Adrenal gland (tissue), 12 donors: ENCODE results near the gene OR4F6. TPM values are rescaled to one million over a fixed set of nuclear protein-coding genes. Genes with fewer than 3 reads are reported as not detected.

Source experiments
- DNase-seq, 7 donors: peaks; one replicate each; pipeline ENCODE4 v3.0.0-alpha.2; 2019 to 2020
- H3K27ac ChIP-seq, 5 donors: fragments of 200-600 bp; sonication (generic) in 4 of 5; 1 replicate in 3 of 5; 2 replicates in 2 of 5; pipeline versions ENCODE4 v1.5.1 to v1.8.0; 2016 to 2020; ENCODE audit warnings: mild to moderate bottlenecking in 1 of 5
- H3K27me3 ChIP-seq: fragments of 200-600 bp; 2 replicates; pipeline ENCODE4 v1.8.0; 2021
- H3K36me3 ChIP-seq, 2 donors: fragments of 200-600 bp; replicated peaks in 1 of 2; 1 replicate in 1 of 2; 2 replicates in 1 of 2; pipeline versions ENCODE4 v1.5.1 to v1.8.0; 2018 to 2022
- H3K4me1 ChIP-seq, 2 donors: fragments of 200-600 bp; replicated peaks in 1 of 2; 1 replicate in 1 of 2; 2 replicates in 1 of 2; pipeline versions ENCODE4 v1.5.1 to v1.8.0; 2018 to 2021
- H3K4me3 ChIP-seq, 4 donors: fragments of 200-600 bp; sonication (generic) in 3 of 4; one replicate each; pipeline ENCODE4 v1.5.1; 2016 to 2018
- H3K9me3 ChIP-seq, 3 donors: fragments of 200-600 bp; sonication (generic) in 1 of 3; replicated peaks in 1 of 3; 1 replicate in 2 of 3; 2 replicates in 1 of 3; pipeline versions ENCODE4 v1.5.1 to v1.8.0; 2016 to 2021
- POLR2A ChIP-seq, 2 donors: fragments of 450-650 bp; IDR thresholded peaks; one replicate each; pipeline ENCODE4 v1.6.1; 2017; ENCODE audit warnings: antibody characterized with exemption in 2 of 2, mild to moderate bottlenecking in 2 of 2, moderate library complexity in 1 of 2
- WGBS, 4 donors: extraction: QIAGEN DNeasy Blood & Tissue Kit in 2 of 4; methylation state at CpG; one replicate each; pipeline versions ENCODE4 v1.1.5 to v1.1.7; 2013 to 2017; 5-methylcytosine and 5-hydroxymethylcytosine counted together
- intact Hi-C, 2 donors: fragments of 100-400 bp; cut with DNase I; formaldehyde crosslinking; loops; one replicate each; pipeline versions ENCODE4 v1.14.1 to v1.15.0; 2022 to 2023
- polyA plus RNA-seq, 3 donors: library from polyadenylated mRNA; stranded (reverse); fragments of 200-250 nt in 2 of 3; fragments of 350-450 nt in 1 of 3; fragmentation: Illumina TruSeq in 1 of 3; extraction: RNeasy Lipid Tissue Mini Kit (QIAGEN cat#74804) in 1 of 3; gene quantifications; one replicate each; pipeline ENCODE4 v1.2.3, GENCODE V29; 2013 to 2014
- total RNA-seq, 9 donors: library from RNA; depleted of rRNA in 4 of 9; stranded (reverse); fragments of >200 nt in 4 of 9; fragments of 120-200 nt in 1 of 9; fragmentation: NEBNext Ultra II Directional in 1 of 9; extraction: Animal tissue kit (Norgen Biotek cat#: 25700) in 1 of 9; gene quantifications; one replicate each; pipeline versions ENCODE4 v1.1.0 to v1.2.4, GENCODE V29; 2013 to 2023
- TF ChIP-seq, protein P1 (sequence below), 6 experiments: fragments of 450-650 bp in 4 of 6; fragments of 200-600 bp in 2 of 6; sonication (generic) in 1 of 6; IDR thresholded peaks; 1 replicate in 5 of 6; 2 replicates in 1 of 6; pipeline versions ENCODE4 v1.5.1 to v1.8.0; 2016 to 2021; ENCODE audit warnings: antibody characterized with exemption in 6 of 6, mild to moderate bottlenecking in 2 of 6, moderate library complexity in 1 of 6
- donor health status: healthy with polysubstance abuse.
- donor health status: Bipolar disorder and iron deficiency.
- donor health status: DM: yes; HTN: yes; CAD: no.
- donor health status: DM: no; HTN: no; CAD: no.
- donor health status: DM: no; HTN: no; CAD: no.
- donor health status: DM: yes; HTN: yes; CAD: no.

Gene OR4F6
- total and polyA plus RNA-seq, 12 donors, result not detected

DNA sequence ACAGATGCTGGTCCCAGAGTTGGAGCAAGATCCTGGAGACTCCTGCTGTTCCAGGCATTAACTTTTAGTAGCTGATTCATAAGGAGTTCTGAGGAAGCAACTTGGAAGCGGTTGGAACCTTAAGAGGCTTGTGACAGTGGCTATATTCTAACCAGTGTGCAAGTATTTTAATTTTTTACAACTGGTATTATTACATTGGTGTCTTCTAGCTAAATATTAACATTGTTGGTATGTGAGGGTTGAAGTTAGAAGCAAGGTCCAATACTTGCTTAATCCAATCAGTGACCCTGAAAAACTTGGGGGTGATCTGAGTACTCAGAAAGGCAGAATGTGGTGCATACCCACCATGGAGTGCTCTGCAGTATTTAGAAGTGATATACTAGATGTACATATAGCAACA lies 7.1 kb downstream of the OR4F6 start:
- TF ChIP-seq, protein P1, sequence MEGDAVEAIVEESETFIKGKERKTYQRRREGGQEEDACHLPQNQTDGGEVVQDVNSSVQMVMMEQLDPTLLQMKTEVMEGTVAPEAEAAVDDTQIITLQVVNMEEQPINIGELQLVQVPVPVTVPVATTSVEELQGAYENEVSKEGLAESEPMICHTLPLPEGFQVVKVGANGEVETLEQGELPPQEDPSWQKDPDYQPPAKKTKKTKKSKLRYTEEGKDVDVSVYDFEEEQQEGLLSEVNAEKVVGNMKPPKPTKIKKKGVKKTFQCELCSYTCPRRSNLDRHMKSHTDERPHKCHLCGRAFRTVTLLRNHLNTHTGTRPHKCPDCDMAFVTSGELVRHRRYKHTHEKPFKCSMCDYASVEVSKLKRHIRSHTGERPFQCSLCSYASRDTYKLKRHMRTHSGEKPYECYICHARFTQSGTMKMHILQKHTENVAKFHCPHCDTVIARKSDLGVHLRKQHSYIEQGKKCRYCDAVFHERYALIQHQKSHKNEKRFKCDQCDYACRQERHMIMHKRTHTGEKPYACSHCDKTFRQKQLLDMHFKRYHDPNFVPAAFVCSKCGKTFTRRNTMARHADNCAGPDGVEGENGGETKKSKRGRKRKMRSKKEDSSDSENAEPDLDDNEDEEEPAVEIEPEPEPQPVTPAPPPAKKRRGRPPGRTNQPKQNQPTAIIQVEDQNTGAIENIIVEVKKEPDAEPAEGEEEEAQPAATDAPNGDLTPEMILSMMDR (IDR thresholded peaks at IDR 0.05), result no peak
- TF ChIP-seq POLR2A (IDR thresholded peaks at IDR 0.05), result no peak
- WGBS, 4 donors, result 76 to 87% (median 77%) methylated on average over 1 of the region's 1 CpG
- Histone ChIP-seq H3K36me3 (no peaks in the 10 kb centered on the region), H3K4me1 (no peaks in the 10 kb centered on the region), H3K27me3 (no peaks in the 10 kb centered on the region), H3K9me3 (no peaks in the 10 kb centered on the region), H3K27ac (no peak overlapping the region), H3K4me3 (no peak overlapping the region)
- intact Hi-C loops, result no loop called here
- DNase-seq, result no peak

DNA sequence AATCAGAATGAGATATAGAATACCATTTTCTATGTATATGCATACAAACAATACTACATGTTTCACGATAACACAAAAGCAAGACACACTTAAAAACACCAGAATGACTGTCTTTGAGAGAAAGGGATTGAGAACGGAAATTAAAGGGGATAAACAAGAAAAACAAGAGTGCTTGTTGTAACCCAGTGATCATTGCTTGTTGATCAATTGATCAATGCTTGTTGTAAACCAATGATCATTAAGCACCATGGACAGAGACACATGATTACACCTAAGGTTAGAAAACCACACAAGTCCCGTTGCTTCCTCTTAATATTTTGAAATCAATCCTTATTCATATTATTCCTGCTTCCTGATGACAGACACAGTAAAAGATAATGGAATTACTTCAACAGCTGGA lies 7.6 kb downstream of the OR4F6 start:
- intact Hi-C loops, result no loop called here
- no peaks in the 10 kb centered on the region for H3K36me3 ChIP-seq

DNA sequence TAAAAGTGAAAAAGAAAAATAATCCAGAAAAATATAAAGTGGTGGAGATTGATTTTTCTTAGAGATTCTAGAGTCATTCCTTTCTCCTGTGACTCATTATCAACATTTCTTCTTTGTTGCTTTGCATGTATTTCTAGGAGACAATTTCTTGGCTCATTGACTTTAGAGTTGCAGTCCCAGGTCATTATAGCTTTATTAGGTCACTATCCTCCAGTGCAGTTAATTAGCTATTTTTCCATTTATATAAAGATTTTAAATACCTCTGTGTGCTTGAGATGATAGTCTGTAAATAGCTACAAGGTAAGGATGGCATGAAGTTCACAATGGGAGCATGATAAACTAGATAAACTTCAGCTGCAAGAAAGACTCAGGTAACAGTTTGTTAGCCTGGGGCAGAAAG lies 8.6 kb downstream of the OR4F6 start, which contains the start of gene OR4F15:
OR4F15 (plus strand) TSS at position 301 of the 400 bp plus-strand sequence. CDS start 5,985 bp downstream, outside the sequence.
- Histone ChIP-seq H3K27ac (no peak within 1 kb of the TSS), H3K4me3 (no peak within 1 kb of the TSS), H3K36me3 (no peaks in the 10 kb centered on the region), H3K9me3 (no peaks in the 10 kb centered on the region), H3K27me3 (no peaks in the 10 kb centered on the region), H3K4me1 (no peaks in the 10 kb centered on the region)
- intact Hi-C loops, result no loop called here
- DNase-seq, result no peak
- no peak for TF ChIP-seq POLR2A (IDR thresholded peaks at IDR 0.05)
- TF ChIP-seq, protein P1 (IDR thresholded peaks at IDR 0.05), result no peak

More for the DNA sequence above, 7.6 kb downstream of the OR4F6 start:
- Histone ChIP-seq H3K27ac (no peak overlapping the region), H3K9me3 (no peaks in the 10 kb centered on the region), H3K4me3 (no peak overlapping the region), H3K4me1 (no peaks in the 10 kb centered on the region), H3K27me3 (no peaks in the 10 kb centered on the region)
- WGBS, 4 donors, result 46 to 49% (median 47%) methylated on average over 3 of the region's 3 CpGs
- DNase-seq, result no peak
- TF ChIP-seq POLR2A (IDR thresholded peaks at IDR 0.05), result no peak
- TF ChIP-seq, protein P1 (IDR thresholded peaks at IDR 0.05), result no peak

DNA sequence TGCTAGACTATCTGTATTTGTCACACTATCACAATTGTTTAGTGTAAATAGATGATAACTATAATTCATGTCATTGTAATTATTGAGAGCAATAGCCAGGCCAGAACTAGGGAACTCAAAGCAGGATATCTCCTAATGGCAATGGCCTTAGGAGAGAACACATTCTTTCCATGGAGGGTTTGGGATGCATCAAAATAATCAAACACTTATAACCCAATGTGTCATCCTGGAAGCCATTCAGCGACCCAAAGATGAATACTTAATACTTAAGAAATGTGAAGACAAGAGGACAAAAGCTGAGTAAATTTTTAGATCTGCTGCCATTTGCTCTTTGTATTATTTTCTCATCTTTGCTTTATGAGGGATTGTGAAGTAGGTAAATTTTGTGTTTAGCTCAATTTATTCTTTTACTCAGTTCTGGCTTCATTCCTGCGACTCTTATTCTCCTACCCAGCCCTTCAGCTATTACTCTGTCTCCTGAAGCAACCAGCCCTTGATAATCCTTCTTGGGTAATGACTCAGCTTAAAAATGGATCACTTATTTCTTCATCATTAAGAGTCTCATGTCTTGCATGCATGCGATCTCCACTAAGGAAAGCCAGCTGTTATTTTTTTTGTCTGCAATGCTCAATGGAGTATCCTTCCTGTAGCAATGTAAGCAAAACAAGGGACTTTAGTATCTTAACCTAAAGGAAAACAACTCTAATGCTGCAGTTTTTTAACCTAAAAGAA lies 10.7 kb downstream of the OR4F6 start:
- Histone ChIP-seq H3K4me1 (no peaks in the 10 kb centered on the region), H3K9me3 (no peaks in the 10 kb centered on the region), H3K27ac (no peak overlapping the region), H3K27me3 (no peaks in the 10 kb centered on the region), H3K36me3 (no peaks in the 10 kb centered on the region), H3K4me3 (no peak overlapping the region)
- 72 to 81% (median 76%) methylated on average over 3 of the region's 3 CpGs for WGBS, 4 donors
- DNase-seq, result no peak
- TF ChIP-seq POLR2A (IDR thresholded peaks at IDR 0.05), result no peak
- TF ChIP-seq, protein P1 (IDR thresholded peaks at IDR 0.05), result no peak
- intact Hi-C loops, result no loop called here
